Daoy (cell line): ENCODE measurements around the gene PGRMC1. TPM values are rescaled to one million over a fixed set of nuclear protein-coding genes. Genes with fewer than 3 reads are reported as not detected.
"Not testable (repeated sequence)": the region's sequence is repeated elsewhere in the genome, so short reads cannot be mapped to it uniquely, and the experiment has no call there.

ENCODE experiments used
- DNase-seq: peaks from one replicate; pipeline ENCODE4 v3.0.0-alpha.2; 2015; ENCODE audit warnings: low read depth
- total RNA-seq: library from RNA; depleted of rRNA; stranded (reverse); fragments of >200 nt; shearing (Covaris generic); gene quantifications from 2 replicates; pipeline ENCODE4 v1.2.3, GENCODE V29; 2014; rRNA removed

The PGRMC1 gene
- 212 and 216 TPM in 2 replicates for total RNA-seq

DNA sequence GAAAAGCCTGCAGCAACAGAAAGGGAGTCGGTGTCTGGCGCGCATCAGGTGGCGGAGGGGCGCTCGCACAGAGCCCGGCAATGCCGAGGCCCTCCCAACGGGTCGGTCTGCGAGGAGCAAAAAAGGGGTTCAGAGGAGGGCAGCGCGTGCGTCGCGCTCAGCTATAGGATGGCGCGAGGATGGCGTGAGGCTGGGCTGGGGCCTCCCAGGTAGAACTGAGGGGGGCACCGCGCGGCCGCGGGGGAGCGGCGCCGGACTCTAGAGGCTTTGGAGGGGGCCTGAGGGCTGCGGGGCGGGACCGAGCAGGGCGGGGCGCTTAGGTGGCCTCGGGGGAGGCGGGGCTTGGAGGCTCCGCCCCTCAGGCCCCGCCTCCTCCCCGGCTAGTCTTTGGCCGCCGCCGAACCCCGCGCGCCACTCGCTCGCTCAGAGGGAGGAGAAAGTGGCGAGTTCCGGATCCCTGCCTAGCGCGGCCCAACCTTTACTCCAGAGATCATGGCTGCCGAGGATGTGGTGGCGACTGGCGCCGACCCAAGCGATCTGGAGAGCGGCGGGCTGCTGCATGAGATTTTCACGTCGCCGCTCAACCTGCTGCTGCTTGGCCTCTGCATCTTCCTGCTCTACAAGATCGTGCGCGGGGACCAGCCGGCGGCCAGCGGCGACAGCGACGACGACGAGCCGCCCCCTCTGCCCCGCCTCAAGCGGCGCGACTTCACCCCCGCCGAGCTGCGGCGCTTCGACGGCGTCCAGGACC lies at the start of gene PGRMC1:
Gene PGRMC1 (plus strand): TSS at position 414 of the 751 bp plus-strand sequence. CDS start 79 bp downstream, at position 493.
- peak; percentile 84 for DNase-seq

DNA sequence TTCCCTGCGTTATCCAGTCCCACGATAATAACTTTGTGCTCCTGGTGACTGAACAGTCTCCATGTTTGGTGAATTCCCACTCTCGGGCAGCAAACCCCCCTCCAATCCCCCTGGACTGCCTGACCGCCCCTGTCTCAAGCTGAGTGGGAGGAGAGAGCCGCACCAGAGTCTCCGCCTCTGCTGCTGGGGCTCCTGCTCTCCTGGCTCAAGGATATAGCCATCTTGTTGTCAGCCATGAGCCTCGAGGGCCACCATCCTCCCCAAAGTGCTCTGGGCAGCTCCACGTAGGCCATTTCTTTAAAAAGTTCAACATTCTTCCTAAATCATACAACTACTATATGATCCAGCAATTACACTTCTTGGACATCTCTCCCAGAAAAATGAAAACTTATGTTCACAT lies 49.3 kb upstream of the PGRMC1 start:
- no peak for DNase-seq

DNA sequence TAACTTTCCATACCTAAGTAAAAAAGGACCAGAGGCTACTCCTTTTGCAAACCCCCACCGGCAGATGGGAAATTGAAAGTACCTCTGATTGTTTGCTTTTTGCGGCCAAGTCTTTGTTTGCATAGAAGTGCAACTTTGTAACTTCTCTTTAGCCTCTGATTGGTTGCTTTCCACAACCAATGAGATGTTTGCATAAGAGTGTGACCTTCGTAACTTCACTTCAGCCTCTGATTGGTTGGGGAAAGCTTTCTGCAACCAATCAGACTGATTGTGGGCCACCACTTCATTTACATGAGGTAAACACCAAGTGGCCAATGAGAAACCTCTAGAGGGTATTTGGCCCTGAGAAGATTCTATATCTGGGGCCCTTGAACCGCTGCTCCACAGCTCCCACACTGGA lies 48.8 kb upstream of the PGRMC1 start:
- DNase-seq, result no peak

DNA sequence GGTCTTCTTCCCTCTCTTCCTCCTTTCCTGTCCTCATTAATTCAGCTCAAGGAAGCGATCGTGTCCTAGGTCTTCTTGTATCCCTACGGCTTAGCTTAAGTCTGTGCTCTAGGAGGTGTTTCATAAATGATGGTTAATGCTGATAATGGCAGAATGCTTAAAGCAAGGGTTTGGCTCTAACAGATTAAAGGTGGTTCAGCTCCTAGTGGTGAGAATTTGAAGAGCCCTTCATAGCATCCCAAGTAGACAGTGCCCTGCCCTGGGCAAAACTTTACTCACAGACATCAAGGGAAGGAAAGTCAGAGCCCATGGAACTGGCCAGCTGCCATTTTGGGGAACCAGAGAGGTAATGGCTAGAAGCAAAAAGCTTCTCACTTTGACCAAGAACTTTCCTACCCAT lies 47.0 kb upstream of the PGRMC1 start:
- DNase-seq, result no peak

DNA sequence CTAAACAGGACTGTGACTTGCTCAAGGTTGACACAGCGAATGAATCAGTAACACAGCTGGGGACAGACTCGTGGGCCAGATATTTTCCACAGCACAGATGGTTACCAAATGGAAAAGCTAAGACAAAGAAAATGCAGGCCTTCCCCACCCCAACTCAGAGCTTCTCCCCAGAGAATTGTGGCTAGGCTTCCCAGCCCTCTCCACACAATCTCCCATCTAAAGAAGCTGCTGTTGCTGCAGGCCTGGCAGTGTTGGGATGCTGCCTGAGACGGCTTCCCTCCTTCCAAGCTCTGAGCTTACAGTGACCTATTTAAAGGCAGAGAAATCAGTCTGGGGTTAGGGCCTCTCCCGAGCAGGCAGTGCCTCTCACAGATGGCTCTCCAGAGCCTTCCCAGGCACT lies 46.5 kb upstream of the PGRMC1 start:
- DNase-seq, result no peak

DNA sequence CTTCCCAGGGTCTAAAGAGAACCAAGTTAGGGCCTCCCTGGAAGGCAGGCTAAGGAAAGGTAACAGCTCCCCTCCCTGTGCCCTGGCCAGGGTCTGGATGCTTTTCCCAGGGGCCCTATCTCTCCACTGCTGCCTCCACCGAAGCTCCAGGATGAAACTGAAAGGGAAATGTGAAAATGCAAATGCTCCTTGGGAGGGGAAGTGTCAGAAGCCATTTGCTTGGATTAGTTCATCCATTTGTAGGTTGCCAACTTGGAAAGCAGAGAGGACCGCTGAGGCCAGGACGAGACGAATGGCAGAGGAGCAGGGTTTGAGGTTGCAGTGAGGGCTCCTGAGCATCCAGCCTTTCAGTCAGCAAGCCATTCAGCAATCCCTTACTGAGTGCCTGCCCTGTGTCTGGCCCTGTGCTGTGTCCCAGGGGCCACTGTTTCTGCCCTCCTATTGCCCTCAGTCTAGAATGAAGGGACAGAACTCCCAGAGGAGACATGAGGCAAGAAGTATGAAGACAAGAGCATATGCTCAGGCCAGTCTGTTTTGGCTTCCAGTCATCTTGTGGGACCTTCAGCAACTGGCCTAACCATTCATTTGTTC lies 45.9 kb upstream of the PGRMC1 start:
- no peak for DNase-seq

DNA sequence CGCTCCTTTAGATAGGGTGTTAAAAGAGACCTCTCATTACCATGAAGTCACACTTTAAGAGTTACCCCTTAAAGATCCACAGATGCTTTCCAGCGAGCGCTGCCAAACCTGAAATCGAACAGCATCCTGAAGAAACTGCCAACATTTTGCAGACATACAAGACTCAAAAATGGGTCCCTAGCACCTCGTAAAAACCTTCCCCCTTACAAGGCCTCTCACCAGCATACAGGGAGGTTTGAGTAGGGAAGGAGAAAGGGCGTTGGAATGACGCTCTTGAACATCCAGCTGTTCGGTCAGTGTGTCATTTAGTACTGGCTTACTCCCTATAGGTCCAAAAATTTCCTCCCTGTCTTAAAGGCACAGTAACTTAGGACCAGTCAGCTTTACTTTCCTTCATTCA lies 45.3 kb upstream of the PGRMC1 start:
- DNase-seq, result no peak

DNA sequence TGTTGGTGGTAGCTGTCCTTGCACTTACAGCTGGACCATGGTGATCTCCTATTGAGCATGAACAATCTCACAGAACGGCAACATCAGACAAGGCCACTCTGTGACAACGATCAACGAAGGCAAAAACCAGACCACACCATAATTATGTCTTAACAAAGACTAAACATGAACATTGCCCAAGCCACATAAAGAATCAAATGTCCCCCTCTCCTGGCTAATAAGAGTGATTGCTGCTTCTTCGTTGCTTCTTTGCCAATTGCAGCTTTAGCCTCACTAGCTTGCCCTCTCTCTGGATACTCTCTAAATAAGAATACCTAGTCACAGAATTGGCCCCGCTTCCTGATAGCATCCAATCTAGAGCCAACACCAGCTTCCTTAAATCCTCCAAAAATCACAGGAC lies 41.5 kb upstream of the PGRMC1 start:
- DNase-seq, result no peak

DNA sequence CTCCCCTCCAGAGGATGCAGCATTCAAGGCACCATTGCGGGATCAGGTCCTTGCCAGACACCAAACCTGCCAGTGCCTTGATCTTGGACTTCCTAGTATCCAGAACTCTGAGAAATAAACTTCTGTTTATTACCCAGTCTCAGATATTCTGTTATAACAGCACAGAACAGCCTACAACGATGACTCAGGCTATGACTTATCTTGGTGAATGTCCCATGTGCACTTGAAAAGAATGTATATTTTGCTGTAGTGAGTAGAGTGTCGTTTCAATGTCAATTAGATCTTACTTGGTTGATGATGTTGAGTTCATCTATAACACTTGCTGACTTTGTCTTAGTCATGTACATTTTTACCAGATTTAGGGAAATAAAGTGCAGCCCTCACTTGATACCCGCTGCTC lies 34.5 kb upstream of the PGRMC1 start:
- DNase-seq, result no peak

DNA sequence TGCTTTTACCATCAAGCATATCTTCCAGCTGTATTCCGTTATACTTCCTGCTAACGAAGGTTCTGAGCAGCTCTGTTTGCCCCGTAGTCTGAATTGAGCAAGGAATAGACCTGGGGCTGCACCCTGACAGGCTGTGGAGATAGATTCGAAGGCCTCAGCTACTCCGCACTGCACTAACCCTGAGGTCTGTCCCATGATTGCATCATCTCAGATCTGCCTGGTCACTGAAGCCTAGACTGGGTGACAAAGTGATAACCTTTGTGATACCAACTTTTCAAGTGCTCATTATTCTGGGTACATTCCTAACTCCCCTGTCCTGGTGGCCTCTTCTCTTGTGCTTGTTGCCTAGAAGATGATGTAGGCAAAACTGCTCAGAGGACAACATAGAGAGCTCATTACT lies 29.9 kb upstream of the PGRMC1 start:
- DNase-seq, result no peak

DNA sequence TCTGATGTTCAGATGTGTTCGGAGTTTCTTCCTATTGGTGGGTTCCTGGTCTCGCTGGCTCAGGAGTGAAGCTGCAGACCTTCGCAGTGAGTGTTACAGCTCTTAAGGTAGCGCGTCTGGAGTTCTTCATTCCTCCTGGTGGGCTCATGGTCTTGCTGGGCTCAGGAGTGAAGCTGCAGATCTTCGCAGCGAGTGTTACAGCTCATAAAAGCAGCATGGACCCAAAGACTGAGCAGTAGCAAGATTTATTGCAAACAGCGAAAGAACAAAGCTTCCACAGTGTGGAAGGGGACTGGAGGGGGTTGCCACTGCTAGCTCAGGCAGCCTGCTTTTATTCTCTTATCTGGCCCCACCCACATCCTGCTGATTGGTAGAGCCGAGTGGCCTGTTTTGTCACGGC lies 28.6 kb upstream of the PGRMC1 start:
- not testable (repeated sequence) for DNase-seq

DNA sequence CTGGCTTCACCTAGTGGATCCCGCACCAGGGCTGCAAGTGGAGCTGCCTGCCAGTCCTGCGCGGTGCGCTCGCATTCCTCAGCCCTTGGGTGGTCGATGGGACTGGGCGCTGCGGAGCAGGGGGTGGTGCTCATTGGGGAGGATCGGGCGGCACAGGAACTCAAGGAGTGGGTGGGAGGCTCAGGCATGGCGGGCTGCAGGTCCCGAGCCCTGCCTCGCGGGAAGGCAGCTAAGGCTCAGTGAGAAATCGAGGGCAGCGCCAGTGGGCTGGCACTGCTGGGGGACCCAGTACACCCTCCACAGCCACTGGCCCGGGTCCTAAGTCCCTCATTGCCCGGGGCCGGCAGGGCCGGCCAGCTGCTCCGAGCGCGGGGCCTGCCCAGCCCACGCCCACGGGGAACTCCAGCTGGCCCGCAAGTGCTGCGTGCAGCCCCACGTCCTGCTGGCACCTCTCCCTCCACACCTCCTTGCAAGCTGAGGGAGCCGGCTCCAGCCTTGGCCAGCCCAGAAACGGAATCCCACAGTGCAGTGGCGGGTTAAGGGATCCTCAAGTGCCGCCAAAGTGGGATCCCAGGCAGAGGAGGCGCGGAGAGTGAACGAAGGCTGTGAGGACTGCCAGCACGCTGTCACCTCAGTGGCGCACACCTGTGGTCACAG lies 27.6 kb upstream of the PGRMC1 start:
- no peak for DNase-seq

DNA sequence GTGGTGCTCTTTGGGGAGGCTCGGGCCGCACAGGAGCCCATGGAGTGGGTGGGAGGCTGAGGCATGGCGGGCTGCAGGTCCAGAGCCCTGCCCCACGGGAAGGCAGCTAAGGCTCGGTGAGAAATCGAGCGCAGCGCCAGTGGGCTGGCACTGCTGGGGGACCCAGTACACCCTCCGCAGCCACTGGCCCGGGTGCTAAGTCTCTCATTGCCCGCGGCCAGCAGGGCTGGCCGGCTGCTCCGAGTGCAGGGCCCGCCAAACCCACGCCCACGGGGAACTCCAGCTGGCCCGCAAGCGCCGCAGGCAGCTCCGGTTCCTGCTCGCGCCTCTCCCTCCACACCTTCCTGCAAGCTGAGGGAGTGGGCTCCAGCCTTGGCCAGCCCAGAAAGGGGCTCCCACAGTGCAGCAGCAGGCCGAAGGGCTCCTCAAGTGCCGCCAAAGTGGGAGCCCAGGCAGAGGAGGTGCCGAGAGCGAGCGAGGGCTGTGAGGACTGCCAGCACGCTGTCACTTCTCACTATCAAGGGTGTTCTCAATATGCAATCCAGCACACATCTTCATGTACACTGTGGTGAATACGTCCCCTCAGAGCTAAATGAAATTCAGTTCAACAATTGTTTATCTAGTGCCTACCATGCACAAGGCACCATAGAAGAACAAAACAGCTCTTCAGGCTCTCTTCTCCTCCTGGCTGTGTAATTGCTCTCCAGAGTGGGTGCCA lies 25.0 kb upstream of the PGRMC1 start:
- DNase-seq, result not testable (repeated sequence)

DNA sequence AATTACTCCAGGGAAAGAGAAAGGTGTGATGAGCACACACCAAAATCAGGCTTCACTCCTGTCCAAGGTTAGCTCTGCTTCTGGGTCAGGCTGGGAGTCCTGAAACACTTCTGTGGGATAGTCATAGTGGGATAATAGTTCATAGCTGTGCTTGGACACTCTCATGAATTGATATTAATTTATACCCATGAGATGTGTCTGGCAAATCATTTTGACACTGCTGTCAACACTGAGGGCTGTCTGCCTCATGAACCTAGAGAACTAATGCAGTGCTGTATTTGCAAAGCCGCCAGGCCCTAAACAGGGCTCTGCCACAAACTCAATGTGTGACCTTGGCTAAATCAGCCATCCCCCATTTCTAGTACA lies 24.5 kb upstream of the PGRMC1 start:
- no peak for DNase-seq

DNA sequence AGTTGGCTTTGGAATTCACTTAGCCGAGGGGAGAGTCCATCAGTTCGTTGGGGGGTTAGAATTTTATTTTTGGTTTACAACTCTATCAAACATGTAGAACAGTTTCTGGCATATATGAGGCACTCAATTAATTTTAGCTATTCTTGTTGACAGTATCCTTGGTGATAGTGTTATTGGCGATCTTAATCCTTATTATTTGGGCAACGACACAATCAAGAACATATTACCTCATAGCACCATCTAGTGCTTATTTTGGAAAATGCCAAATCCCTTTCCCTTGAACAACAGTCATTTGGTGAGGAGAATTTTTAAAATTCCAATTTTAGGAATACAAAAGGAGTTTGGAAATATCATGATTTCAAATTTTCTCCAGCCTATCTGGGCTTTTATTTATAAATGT lies 17.9 kb upstream of the PGRMC1 start:
- DNase-seq, result no peak

DNA sequence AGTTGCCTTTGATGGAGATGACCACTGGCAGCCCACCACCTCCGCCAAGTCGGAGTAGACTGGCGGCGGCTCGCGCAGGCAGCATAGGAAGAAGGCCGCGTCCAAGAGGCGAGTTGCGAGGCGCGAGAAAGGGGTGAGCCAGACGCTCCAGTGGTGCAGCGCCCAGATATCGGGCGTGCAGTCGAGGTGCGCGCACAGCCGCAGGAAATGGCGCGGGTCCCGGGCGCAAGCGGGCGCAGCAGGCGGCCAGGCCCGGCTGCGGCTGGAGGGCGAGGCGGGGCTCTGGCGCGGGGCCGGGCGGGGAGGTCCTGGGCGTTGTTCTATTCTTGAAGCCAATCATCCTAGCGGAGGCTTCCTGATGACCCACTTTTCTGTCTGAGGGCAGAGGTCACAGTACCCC lies 13.2 kb upstream of the PGRMC1 start:
- no peak for DNase-seq

DNA sequence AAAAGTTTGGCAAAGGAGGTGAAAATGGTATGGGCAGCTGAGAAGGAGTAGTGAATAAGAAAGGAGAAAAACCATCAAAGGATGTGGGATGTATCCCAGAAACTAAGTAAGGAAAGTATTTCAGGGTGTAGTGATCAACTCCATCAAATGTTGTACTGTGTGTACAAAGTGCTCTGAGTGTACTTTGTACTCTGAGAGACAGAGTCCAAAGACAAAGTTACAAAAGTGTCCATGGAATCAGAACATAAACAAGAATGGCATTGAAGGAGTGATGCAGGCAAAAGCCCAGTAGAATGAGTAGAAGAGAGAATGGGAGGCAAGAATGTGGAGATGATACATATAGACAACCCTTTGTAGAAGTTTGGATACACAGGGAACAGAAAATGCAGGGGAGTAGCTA lies 12.3 kb upstream of the PGRMC1 start:
- DNase-seq, result no peak

DNA sequence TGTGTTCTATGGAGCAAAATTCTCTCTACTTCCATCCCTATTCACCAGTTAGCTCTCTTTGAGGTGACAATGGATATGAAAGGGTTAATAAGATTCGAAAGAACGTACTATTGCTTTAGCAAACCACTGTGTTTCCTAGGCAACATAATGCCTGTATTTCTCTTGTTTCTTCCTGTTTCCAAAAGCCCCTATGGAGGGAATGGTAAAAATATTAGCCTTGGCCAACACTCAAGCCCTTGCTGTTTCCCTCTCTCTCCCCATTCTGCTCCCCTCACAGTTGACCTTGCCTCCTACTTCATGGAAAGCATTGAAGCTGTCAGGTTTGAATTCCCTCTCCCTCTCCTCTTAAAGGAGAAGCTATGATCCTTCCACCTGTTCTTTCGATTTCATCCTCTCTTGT lies 9.6 kb upstream of the PGRMC1 start:
- DNase-seq, result no peak

DNA sequence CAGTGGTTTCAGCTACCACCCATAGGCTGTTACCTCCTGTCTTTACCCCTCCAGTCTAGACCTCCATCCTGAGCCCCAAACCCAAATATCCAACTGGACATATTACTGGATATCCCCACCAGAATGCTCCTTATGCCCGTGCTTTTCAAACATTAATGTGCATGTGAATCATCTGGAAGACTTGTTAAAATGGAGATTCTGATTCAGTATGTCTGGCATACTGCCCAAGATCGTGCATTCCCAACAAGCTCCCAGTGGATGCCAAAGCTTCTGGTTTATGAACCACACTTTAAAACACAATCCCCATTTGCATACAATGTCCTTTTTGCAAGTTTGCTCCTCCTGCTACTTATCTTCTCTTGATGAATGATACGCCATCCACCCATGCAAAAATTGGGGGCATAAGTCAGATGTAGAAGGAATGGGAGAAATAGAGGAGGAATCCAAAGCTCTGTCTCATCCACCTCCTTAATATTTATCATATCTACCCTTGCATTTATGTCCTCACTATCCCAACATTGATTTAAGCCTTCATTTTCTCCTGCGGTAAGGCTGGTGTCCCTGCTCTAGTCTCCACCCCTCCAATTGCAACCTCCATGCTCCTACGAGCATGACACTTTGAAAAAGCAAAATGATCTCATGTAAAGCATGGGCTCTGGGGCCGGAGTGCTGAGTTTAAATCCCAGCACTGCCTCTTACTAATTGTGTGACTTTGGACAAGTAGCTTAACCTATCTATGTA lies 7.4 kb upstream of the PGRMC1 start:
- peak; percentile 71 for DNase-seq

DNA sequence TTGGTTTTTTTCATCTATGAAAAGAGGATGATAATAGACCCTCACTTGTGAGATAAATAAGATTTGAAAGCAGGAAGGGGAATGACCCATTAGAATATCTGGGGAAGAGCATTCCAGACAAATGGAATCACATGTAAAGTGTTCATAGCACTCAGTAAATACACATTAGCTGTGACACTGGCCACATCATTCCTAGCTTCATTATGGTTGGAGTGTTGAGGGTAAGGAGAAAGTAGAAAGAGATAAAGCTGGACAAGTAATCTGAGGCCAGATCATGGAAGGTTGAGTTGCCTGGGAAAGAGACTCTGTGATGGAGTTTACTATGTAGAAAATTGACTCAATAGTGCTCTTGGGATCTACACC lies 6.9 kb upstream of the PGRMC1 start:
- peak; percentile 1 for DNase-seq

DNA sequence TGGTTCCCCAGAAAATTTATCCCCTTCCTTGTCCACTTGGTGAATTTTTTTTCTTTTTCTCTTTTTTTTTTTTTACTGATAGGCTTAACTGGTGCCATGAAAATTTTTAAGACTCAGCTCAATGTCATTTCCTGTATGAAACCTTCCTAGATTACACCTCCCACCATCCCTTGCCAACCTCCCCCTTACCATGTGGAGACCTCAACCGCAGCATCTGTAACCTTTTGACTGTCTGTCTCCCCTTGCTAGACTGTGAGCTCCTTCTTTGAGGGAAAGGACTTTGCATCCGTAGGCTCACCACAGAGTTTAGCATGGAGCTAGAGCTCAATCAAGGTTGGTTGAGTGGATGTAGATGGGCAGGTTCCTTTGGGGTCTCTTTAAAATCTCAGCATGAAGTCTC lies 5.2 kb upstream of the PGRMC1 start:
- peak; percentile 34 for DNase-seq

DNA sequence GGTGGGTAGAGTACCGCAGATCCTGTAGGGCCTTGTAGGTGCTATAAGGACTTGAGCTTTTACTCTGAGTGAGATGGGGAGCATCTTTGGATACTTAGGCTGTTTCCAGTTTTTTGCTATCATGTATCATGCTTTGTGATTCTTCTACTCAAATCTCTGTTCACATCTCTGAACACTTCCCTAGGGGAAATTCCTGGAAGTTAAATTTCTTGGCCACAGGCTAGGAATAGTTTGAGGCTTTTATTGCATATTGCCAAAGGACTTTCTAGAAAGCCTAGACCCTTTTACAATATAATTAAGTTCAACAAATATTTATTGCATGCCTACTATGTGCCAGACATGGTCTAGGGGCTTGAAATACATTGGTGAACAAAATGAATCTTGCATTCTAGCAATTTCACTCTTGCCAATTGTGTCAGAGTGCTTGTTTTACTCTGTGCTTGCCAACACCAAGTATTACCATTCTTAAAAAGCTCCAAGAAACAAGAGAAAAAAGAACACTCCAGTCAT lies 4.1 kb upstream of the PGRMC1 start:
- no peak for DNase-seq
